NOMO-1 (cell line): ENCODE results near the gene CRK.
"Not testable (repeated sequence)": the region's sequence is repeated elsewhere in the genome, so short reads cannot be mapped to it uniquely, and the experiment has no call there.

Source experiments
- DNase-seq, 2 experiments: peaks; one replicate each; lab custom pipeline; 2025; ENCODE audit not compliant: unreplicated experiment in 2 of 2; lab: John Stamatoyannopoulos, UW

The CRK gene

GRCh38 chr17:1467898-1468492 is 12.0 kb upstream of the CRK start:
- peak; percentile 84 to 88 for DNase-seq

GRCh38 chr17:1467258-1467657 is 11.2 kb upstream of the CRK start:
- no peak for DNase-seq

GRCh38 chr17:1464186-1464585 is 8.2 kb upstream of the CRK start:
- DNase-seq, result no peak

GRCh38 chr17:1462164-1463112 is 6.4 kb upstream of the CRK start:
- DNase-seq, result no peak

GRCh38 chr17:1461198-1461944 is 5.3 kb upstream of the CRK start:
- DNase-seq, result peak in 1 of 2 experiments; percentile 30

GRCh38 chr17:1460233-1460632 is 4.2 kb upstream of the CRK start:
- no peak for DNase-seq

- DNase-seq, result peak; percentile 46 to 68
These were observed 688 bp downstream of the CRK start for GRCh38 chr17:1455291-1455796.

- DNase-seq, result no peak
These were observed 1.5 kb downstream of the CRK start for GRCh38 chr17:1454541-1454940.

GRCh38 chr17:1453694-1454093 is 2.3 kb downstream of the CRK start:
- not testable (repeated sequence) for DNase-seq

- DNase-seq, result no peak
These were observed 3.2 kb downstream of the CRK start for GRCh38 chr17:1452836-1453235.

GRCh38 chr17:1450261-1450660 is 5.8 kb downstream of the CRK start:
- DNase-seq, result not testable (repeated sequence)

GRCh38 chr17:1449412-1449967 is 6.5 kb downstream of the CRK start:
- DNase-seq, result no peak

- DNase-seq, result no peak
These were observed 9.0 kb downstream of the CRK start for GRCh38 chr17:1447052-1447451.

- no peak for DNase-seq
These were observed 9.8 kb downstream of the CRK start for GRCh38 chr17:1446201-1446600.

GRCh38 chr17:1445695-1446094 is 10.3 kb downstream of the CRK start:
- DNase-seq, result not testable (repeated sequence)

- DNase-seq, result not testable (repeated sequence)
These were observed 13.3 kb downstream of the CRK start for GRCh38 chr17:1442721-1443120.

- no peak for DNase-seq
These were observed 13.8 kb downstream of the CRK start for GRCh38 chr17:1442187-1442586.

GRCh38 chr17:1440921-1441320 is 15.1 kb downstream of the CRK start:
- no peak for DNase-seq

GRCh38 chr17:1438593-1439083 is 17.4 kb downstream of the CRK start:
- DNase-seq, result no peak

GRCh38 chr17:1435326-1435725 is 20.7 kb downstream of the CRK start:
- no peak for DNase-seq

GRCh38 chr17:1434150-1434549 is 21.9 kb downstream of the CRK start:
- no peak for DNase-seq
